IMR-90 (cell line): Measurements from ENCODE around the gene MICALL2.

Source experiments
- BHLHE40 ChIP-seq: fragments of 150-350 bp; IDR thresholded peaks from 2 replicates; pipeline ENCODE4 v1.6.1; 2016; ENCODE audit warnings: mild to moderate bottlenecking, low read depth, low read length
- CEBPB ChIP-seq: IDR thresholded peaks from 2 replicates; pipeline ENCODE4 v1.6.1; 2012; ENCODE audit warnings: low read depth, low read length, improper control_type of control experiment
- CTCF ChIP-seq: conservative IDR thresholded peaks from 2 replicates; pipeline ENCODE4 v1.5.1; 2012; ENCODE audit warnings: mild to moderate bottlenecking, low read depth, low read length, improper control_type of control experiment
- ELK1 ChIP-seq: fragments of 150-350 bp; IDR thresholded peaks from 2 replicates; pipeline ENCODE4 v1.6.1; 2016; ENCODE audit warnings: low read depth, mild to moderate bottlenecking, low read length, moderate library complexity, borderline replicate concordance
- FOS ChIP-seq: fragments of 150-350 bp; IDR thresholded peaks from 2 replicates; pipeline ENCODE4 v1.6.1; 2016; ENCODE audit warnings: low read depth, low read length
- MAFK ChIP-seq: IDR thresholded peaks from 2 replicates; pipeline ENCODE4 v1.6.1; 2012; ENCODE audit warnings: low read depth, low read length, improper control_type of control experiment
- MXI1 ChIP-seq: IDR thresholded peaks from 2 replicates; pipeline ENCODE4 v1.6.1; 2012; ENCODE audit warnings: low read depth, mild to moderate bottlenecking, low read length, moderate library complexity, borderline replicate concordance
- NFE2L2 ChIP-seq: fragments of 150-350 bp; IDR thresholded peaks from 2 replicates; pipeline ENCODE4 v1.6.1; 2016; ENCODE audit warnings: low read depth, mild to moderate bottlenecking, low read length
- POLR2A ChIP-seq: IDR thresholded peaks from 2 replicates; pipeline ENCODE4 v1.6.1; 2012; ENCODE audit warnings: mild to moderate bottlenecking, low read depth, low read length
- RAD21 ChIP-seq: IDR thresholded peaks from 2 replicates; pipeline ENCODE4 v1.6.1; 2012; ENCODE audit warnings: low read length, improper control_type of control experiment
- RCOR1 ChIP-seq: IDR thresholded peaks from 2 replicates; pipeline ENCODE4 v1.6.1; 2012; ENCODE audit warnings: mild to moderate bottlenecking, low read length, improper control_type of control experiment; ENCODE audit not compliant: insufficient replicate concordance
- SMC3 ChIP-seq: fragments of 150-350 bp; IDR thresholded peaks from 2 replicates; pipeline ENCODE4 v1.6.1; 2016; ENCODE audit warnings: low read depth, mild to moderate bottlenecking, antibody characterized with exemption, low read length, moderate library complexity
- USF2 ChIP-seq: fragments of 150-350 bp; IDR thresholded peaks from 2 replicates; pipeline ENCODE4 v1.6.1; 2017; ENCODE audit warnings: mild to moderate bottlenecking, antibody characterized with exemption, low read length, low read depth

- no peak for TF ChIP-seq CTCF
- no peak for TF ChIP-seq RAD21
- no peak for TF ChIP-seq NFE2L2
- TF ChIP-seq MXI1 = no peak
- no peak for TF ChIP-seq MAFK
- TF ChIP-seq POLR2A = no peak
- no peak for TF ChIP-seq ELK1
- no peak for TF ChIP-seq RCOR1
- no peak for TF ChIP-seq SMC3
- TF ChIP-seq CEBPB = no peak
- TF ChIP-seq USF2 = no peak
- no peak for TF ChIP-seq BHLHE40
- no peak for TF ChIP-seq FOS
These were observed 23.8 kb upstream of the MICALL2 start for GRCh38 chr7:1483079-1483478.
